Neural progenitor cell (in vitro differentiated cells): ENCODE results near the gene MAP2K5.

Experiments used
- EZH2 ChIP-seq: fragments of 200-600 bp; sonication (generic); IDR thresholded peaks from 2 replicates; pipeline ENCODE4 v1.6.1; 2017; ENCODE audit warnings: antibody characterized with exemption, mild to moderate bottlenecking, moderate library complexity
- EZH2phosphoT487 ChIP-seq: fragments of 200-600 bp; sonication (generic); IDR thresholded peaks from 2 replicates; pipeline ENCODE4 v1.6.1; 2017; ENCODE audit warnings: antibody characterized with exemption
- TF ChIP-seq, protein P1 (sequence below): fragments of 200-600 bp; sonication (generic); IDR thresholded peaks from 2 replicates; pipeline ENCODE4 v1.5.1; 2017; ENCODE audit warnings: antibody characterized with exemption, mild to moderate bottlenecking

DNA sequence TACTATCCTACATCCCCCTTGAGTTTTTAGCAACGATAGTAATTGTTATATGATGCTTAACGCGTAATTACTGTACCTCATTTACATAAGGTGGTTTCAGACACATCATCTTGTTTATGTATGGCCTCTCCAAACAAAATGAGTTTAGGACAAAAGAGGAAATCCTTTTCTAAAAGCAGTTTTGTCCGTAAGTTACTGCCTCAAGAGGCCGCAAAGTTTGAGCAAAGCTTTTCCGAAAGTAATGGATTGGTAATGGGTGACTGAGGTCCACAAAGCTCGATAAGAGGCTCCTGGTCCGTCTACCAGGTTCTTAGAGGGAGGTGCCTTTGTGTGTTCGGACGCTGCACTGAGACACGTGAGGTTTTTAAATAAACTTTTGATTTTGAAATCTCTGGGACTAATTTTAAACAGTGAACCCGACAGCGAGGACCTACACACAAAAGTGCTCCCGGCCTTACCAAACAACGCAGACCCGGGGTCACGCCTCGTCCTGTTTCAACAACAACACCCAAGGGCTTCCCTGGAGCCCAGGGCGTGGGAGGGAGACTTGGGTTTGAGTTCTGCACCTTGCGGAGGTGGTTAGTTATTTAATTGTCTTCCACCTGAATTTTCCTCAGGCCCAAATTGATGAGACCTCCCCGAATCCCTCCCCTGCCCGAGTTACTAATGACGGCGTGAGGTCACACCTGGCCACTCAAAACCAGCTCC lies 22.0 kb upstream of the MAP2K5 start:
- TF ChIP-seq, protein P1, sequence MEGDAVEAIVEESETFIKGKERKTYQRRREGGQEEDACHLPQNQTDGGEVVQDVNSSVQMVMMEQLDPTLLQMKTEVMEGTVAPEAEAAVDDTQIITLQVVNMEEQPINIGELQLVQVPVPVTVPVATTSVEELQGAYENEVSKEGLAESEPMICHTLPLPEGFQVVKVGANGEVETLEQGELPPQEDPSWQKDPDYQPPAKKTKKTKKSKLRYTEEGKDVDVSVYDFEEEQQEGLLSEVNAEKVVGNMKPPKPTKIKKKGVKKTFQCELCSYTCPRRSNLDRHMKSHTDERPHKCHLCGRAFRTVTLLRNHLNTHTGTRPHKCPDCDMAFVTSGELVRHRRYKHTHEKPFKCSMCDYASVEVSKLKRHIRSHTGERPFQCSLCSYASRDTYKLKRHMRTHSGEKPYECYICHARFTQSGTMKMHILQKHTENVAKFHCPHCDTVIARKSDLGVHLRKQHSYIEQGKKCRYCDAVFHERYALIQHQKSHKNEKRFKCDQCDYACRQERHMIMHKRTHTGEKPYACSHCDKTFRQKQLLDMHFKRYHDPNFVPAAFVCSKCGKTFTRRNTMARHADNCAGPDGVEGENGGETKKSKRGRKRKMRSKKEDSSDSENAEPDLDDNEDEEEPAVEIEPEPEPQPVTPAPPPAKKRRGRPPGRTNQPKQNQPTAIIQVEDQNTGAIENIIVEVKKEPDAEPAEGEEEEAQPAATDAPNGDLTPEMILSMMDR, result no peak
- TF ChIP-seq EZH2 (no peak), EZH2phosphoT487 (no peak)
